ENCODE measurements around the gene GSK3B.

Gene GSK3B

GRCh38 chr3:119976214-119976613, 118.0 kb downstream of the GSK3B start:
- no peaks in the 10 kb centered on the region for H3K27me3 ChIP-seq (ENCODE audit: insufficient read depth, low read depth, severe bottlenecking)
- H3K9me3 ChIP-seq (ENCODE audit: severe bottlenecking): no peaks in the 10 kb centered on the region
- no peak for TF ChIP-seq CTCF (IDR thresholded peaks at IDR 0.05; ENCODE audit: low read depth, low read length)
- DNase-seq: no peak
- H3K36me3 ChIP-seq: no peaks in the 10 kb centered on the region
- no peak overlapping the region for H3K27ac ChIP-seq
- H3K4me3 ChIP-seq (ENCODE audit: low read depth, low read length): no peak overlapping the region

DNA sequence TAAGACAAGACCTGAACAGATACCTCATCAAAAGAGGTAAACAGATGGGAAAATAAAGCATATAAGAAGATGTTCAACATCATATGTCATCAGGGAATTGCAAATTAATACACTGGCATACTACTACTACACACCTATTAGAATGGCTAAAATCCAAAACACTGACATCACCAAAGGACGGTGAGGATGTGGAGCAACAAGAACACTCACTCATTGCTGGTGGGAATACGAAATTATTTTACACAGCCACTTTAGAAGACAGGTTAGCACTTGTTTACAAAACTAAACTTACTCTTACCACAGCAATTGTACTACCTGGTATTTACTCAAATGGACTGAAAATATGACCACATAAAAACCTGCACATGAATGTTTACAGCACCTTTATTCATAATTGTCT, 119.6 kb downstream of the GSK3B start:
- Histone ChIP-seq H3K27ac (no peak overlapping the region), H3K36me3 (no peaks in the 10 kb centered on the region), H3K9me3 (ENCODE audit: severe bottlenecking) (no peaks in the 10 kb centered on the region), H3K4me3 (ENCODE audit: low read depth, low read length) (no peak overlapping the region), H3K27me3 (ENCODE audit: insufficient read depth, low read depth, severe bottlenecking) (no peaks in the 10 kb centered on the region)
- no peak for DNase-seq
- TF ChIP-seq CTCF (IDR thresholded peaks at IDR 0.05; ENCODE audit: low read depth, low read length): no peak

DNA sequence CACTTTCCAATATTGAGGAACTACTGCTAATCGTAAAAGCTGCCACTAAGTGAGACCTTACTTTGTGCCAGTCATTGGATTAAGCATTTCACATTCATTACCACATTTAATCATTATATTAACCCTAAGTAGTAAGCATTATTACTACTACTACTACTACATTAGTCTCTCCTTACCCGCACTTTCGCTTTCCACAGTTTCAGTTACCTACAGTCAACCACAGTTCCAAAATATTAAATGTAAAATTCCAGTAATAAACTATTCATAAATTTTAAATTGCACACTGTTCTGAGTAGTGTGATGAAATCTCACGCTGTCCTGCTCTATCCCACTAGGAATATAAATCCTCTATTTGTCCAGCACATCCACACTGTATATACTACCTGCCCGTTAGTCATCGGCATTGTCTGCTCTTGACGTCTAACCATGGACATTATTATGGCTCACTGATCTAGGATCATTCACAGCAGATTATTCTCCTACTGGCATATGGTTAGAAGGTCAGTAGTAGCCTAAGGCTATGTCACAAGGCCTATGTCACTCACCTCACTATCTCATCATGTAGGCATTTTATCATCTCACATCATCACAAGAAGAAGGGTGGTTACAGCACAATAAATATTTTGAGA, 121.1 kb downstream of the GSK3B start:
- Histone ChIP-seq H3K4me3 (ENCODE audit: low read depth, low read length) (no peak overlapping the region), H3K27ac (no peak overlapping the region), H3K27me3 (ENCODE audit: insufficient read depth, low read depth, severe bottlenecking) (no peaks in the 10 kb centered on the region), H3K9me3 (ENCODE audit: severe bottlenecking) (no peaks in the 10 kb centered on the region), H3K36me3 (no peaks in the 10 kb centered on the region)
- no peak for TF ChIP-seq CTCF (IDR thresholded peaks at IDR 0.05; ENCODE audit: low read depth, low read length)
- DNase-seq: no peak

GRCh38 chr3:119969759-119970158, 124.5 kb downstream of the GSK3B start:
- Histone ChIP-seq H3K27ac (peak overlapping the region; percentile 45), H3K27me3 (ENCODE audit: insufficient read depth, low read depth, severe bottlenecking) (no peaks in the 10 kb centered on the region), H3K9me3 (ENCODE audit: severe bottlenecking) (no peaks in the 10 kb centered on the region), H3K36me3 (no peaks in the 10 kb centered on the region), H3K4me3 (ENCODE audit: low read depth, low read length) (no peak overlapping the region)
- no peak for DNase-seq
- no peak for TF ChIP-seq CTCF (IDR thresholded peaks at IDR 0.05; ENCODE audit: low read depth, low read length)

DNA sequence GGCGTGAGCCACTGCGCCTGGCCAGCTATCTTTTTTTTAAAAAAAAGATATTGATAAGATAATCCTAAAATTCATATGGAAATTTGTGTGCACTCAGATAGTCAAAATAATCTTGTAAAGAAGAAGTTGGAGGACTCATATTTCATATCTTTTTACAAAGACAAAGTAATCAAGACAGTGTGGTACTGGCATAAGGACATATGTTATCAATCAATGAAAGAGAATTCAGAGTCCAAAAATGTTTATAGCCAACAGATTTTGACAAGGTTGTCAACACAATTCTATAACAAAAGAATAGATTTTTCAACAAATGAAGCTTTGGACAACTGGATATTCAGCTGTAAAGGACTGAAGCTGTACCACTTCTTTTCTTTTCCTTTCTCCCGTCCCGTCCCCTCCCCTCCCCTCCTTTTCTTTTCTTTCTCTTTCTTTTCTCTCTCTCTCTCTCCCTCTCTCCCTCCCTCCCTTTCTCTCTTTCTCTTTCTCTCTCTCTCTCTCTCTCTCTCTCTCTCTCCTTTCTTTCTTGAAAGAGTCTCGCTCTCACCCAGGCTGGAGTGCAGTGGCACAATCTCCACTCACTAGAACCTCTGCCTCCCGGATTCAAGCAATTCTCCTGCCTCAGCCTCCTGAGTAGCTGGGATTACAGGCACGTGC, 126.8 kb downstream of the GSK3B start:
- TF ChIP-seq CTCF (IDR thresholded peaks at IDR 0.05; ENCODE audit: low read depth, low read length): no peak
- Histone ChIP-seq H3K4me3 (ENCODE audit: low read depth, low read length) (no peak overlapping the region), H3K36me3 (no peaks in the 10 kb centered on the region; the same call in 1 of the 2 replicates), H3K9me3 (ENCODE audit: severe bottlenecking) (peaks cover 3% of the 10 kb centered on the region), H3K27ac (no peak overlapping the region), H3K27me3 (ENCODE audit: insufficient read depth, low read depth, severe bottlenecking) (no peaks in the 10 kb centered on the region)
- no peak for DNase-seq

Data from WERI-Rb-1 (cell line).